Caki2 (cell line): ENCODE measurements around the gene ABLIM1. TPM values are rescaled to one million over a fixed set of nuclear protein-coding genes. Genes with fewer than 3 reads are reported as not detected.

Experiments used
- DNase-seq: peaks from one replicate; pipeline ENCODE4 v3.0.0-alpha.2; 2015; ENCODE audit warnings: low read depth
- in situ Hi-C: cut with HindIII; loops from 2 replicates; pipeline ENCODE4 v1.10.0; 2016; ENCODE audit warnings: low sequenced_read_pairs, low pct_unique_long_range_greater_than_20kb, mixed read lengths
- total RNA-seq: library from RNA; depleted of rRNA; stranded (reverse); fragments of >200 nt; shearing (Covaris generic); gene quantifications from 2 replicates; pipeline ENCODE4 v1.2.3, GENCODE V29; 2014; ENCODE audit warnings: low replicate concordance

The ABLIM1 gene
- total RNA-seq, 1 experiment from 2014 or later, result 2.2 TPM

DNA sequence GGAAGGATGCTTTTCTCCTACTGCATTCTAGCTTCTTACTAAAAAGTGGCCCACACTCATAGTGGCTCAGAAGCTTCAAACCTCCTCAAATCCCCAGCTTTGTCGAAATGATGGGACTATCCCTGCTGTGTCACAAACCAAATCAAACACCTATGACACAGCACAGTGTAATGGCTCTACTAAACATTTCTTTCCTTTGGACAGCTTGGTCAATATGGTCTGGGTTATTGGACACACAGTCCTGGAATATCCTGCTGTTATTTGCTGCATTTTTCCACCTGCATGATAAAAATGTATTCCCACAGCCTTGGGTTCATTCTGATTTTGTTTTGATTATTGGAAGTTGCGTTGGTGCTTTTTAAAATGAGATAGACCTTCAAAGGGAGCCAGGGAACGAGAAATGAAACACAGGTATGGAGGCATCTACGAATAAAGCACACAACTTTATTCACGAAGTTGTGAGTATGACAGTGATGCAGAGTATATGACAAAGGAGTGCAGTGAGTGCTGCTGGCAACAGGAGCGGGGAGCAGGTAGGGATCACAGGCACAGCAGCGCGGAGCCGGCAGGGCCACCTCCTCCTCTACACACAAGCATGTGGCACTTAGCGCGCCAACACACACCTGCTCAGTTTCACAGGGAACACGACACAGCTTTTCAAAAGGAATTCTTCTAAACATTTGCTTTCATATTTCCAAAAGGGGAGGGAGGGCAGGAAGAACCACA lies 227.2 kb downstream of the ABLIM1 start:
- in situ Hi-C loops, result no loop called here
- no peak for DNase-seq

DNA sequence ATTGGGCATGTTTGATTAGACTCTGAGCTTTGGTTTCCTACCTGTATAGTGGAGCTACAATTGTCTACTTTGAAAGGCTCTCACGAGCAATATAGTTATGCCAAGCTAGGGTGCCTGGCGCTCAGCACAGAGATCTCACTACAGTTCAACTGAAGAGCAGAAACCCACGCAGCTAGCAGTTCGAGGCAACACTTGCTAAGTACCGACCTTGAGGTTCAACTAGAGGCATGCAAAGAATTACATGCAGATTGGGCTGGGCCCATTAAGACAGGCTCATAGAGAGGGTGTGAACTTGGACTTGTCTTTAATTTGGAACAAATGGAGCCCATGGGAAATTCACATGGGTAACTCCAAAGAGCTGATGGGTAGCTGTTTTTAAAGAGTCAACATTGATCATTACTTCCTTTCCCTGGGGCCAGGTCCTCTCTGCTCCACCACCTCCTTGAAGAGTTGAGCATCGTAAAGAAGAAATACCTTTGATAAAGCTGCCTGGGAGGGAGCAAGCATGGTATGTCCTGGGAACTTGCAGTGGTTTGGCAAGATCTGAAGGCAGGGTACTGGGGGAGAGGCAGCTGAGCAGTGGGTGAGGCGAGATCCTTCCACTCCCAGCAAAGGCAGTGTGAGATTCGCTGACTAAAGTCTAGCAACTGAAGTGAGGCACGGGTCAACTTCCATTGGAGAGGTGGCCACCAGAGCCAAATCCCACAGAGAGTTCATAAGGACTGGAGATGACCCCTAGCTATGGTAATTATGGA lies 228.3 kb downstream of the ABLIM1 start:
- DNase-seq, result no peak
- in situ Hi-C loops, result no loop called here

DNA sequence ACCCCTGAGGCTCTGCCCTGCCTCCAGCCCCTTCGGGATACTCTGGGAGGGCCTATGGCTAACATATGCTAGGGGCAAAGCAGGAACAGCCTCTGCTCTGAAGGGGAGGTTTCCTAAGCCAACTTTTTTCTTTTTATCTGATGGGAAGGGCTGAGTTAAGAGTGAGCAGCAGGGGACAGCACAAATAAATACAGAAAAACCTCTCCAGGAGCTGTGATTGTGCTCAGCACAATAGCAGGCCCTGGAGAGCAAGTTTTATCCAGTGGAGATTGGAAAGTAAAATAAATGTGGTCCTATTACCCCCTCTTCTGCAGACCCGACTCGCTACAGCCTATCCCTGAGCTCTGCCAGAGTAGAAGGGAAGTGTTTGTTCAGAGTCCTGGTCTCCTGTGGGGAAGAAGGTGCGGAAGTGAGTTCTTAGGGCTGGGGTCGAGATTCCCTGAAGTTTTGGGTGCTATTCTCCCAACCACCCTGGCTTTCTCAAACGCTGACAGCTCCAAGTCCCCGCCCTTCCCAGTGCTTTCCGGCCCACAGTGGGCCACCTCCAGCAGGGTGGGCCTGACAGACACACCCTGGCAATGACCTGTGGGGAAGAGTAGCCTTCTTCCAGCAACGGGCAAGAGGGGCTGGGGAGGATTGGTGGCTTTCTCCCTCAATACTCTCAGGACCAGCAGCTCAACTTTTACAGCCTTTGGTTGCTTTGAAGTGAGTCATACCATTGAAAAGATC lies 230.8 kb downstream of the ABLIM1 start:
- in situ Hi-C loops, result no loop called here

DNA sequence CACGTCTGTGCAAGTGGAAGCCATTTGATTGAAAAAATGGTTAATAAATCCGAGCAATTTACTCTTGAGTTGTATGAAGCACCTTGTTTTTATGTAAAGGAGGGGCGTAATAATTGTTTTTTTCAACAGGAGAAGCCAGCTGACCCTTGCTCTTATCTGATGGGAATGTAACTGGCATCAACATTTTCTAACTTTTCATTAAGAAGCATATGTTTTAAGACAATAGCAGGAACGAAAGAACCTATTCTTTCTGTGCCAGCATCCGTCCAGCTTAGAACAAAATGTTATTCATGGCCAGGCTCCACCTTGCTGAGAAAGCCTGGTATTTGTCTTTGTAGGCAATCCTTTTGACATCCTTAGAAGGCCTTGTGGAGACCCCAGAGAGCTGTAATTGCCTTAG lies 231.6 kb downstream of the ABLIM1 start:
- in situ Hi-C loops, result no loop called here
- no peak for DNase-seq

More for the DNA sequence above, 230.8 kb downstream of the ABLIM1 start:
- no peak for DNase-seq

DNA sequence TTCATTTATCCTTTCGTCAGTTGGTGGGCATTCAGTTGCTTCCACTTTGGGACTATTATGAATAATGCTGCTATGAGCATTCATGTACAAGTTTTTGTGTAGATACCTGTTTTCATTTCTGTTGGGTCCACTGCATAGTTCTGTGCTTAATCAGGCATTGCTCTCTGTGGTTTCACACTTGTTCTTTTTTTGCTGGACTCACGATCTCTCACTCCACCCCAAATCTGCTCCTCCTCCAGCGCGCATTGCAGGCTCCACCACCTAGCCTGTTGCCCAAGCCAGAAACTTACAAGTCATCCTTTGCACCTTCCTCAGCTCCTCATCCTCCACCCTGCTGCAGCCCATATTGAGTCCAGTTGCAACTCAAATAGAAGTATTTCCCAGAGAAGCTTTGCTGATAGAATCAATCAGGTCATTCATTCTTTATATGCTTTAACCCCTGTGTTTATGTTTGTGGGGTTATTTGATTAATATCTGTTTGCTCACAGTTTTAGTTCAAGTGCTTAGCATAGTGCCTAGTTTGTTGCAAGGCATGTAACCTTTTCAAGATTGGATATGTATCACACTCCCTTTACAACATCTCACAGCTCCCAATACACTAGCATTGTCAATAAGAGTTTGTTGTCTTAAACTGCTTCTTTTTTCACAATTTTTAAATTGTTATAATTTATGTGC lies 237.1 kb downstream of the ABLIM1 start:
- in situ Hi-C loops, result no loop called here
- no peak for DNase-seq

DNA sequence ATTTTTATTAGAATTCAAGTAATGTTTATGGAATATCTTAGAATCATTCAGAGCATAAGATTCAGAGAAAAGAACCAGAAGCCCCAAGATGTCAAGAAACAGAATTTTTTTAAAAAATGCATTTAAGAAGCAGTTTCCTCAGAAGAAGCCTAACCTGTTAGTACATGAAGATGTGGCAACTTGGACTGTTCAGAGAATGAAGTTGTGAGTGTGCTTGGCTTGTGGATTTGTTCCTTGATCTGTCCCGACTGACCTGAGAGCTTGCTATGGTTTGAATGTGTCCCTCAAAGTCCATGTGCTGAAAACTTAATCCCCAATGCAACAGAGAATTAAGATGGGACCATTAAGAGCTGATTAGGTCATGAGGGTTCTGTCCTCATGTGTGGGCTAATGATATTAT lies 240.0 kb downstream of the ABLIM1 start:
- in situ Hi-C loops, result no loop called here
- no peak for DNase-seq

DNA sequence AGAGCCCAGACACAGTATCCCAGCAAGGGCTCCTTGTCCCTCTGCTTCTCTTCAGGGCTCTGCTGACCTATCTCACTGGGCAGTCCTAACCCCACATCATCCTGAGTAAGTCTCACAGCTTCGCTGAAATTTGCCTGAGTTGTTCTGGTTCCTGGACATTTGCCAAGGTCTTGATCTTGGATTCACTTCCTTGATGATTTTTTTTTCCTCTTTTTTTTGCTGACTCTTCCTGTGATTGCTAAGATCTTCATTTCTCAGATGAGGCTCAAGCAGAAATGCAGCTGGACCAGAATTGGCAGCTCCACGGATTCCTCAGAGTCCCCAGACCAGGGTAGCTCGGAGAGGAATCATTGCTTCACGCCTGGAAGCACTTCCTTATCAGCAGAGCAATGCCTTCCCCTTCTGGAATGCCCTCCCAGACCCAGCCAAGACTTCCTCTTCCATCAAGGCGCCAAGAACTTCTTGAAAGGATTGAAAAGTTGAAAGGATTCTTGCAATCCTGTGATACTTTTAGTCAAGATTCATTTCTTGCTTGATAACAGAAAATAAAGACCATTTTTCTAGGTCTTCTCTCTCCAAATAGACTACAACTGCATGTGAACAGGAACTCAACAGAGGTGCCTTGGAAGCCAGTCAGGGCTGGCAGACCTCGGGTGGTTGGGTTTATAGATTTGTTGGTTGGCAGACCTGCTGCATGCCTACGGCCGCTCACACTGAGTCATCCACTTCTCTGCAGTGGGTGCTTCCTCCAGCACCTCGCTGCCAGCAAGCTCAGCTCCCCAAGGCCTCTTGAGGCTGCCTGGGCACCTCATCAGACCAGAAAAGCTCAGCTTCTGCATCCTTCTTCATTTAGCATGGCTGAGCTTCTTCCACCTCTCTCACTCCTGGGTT lies 244.9 kb downstream of the ABLIM1 start:
- peak; percentile 79 for DNase-seq
- in situ Hi-C loops, result no loop called here

DNA sequence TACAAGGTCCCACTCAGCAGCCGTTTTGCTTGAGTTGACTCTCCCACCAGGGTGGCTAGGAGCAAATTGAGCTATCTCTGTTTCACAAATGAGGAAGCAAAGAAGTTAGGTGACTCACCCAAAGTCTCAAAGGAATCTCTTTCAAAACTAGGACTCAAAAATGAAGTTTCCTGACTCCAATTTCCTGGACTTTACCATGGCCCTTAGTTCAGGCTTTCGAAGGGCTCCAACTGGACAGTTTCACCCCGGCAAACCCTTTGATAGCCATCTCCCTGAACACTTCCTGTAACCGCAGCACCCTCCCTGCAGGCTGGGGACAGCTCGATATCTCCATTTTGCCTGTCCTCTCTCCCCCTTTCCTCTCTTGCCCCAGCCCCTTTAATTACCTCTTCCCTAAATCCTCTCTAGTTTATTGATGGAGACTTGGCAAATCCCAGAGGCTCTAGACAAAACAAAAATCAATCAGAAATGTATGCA lies 249.1 kb downstream of the ABLIM1 start:
- in situ Hi-C loops, result no loop called here
- DNase-seq, result no peak

DNA sequence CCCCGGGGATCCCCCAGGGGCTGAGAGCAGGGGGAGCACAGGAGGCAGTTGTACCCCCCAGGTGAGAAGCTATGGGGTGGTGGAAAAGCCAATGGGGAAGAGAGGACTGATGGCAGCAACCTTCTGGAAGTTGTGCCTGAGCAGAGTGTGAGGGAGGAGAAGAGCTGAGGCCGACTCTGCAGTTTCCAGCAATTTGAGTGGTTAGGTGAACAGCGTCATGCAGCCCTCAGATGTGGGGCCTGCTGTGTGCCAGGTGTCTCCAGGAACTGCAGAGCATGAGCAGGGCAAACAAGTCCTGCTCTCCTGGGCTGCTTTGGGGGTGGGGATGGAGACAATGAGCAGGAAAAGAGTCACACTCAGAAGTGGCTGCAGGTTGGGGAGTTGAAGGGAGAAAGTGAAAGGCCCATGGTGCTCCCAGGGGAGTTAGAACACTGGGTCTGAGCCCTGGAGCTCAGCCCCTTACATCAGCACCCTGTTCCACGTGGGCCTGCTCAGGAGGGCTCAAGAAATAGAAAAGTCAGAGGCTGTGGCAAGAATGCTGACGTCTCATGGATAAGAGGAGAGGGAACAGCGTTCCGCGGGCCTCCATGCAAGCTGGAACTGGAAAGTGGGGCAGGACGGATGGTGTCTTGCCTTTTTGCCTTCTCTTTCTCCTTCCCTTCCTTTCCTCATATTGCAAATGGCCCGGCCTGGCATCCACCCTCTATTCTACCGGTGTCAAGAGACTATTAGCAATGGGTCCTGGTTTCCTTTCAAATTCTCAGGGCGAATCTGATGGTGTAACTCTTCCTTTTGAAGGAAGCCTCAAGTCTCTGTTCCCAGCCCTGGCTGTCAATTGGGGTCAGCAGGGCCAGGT lies 249.7 kb downstream of the ABLIM1 start:
- in situ Hi-C loops, result no loop called here
- no peak for DNase-seq

DNA sequence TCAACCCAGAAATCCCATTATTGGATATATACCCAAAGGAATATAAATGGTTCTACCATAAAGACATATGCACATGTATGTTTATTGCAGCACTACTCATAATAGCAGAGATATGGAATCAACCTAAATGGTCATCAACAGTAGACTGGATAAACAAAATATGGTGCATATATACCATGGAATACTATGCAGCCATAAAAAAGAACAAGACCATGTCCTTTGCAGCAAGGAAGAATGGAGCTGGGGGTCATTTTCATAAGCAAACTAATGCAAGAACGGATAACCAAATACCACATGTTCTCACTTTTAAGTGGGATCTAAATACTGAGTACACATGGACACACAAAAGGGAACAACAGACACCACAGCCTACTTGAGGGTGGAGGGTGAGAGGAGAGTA lies 251.6 kb downstream of the ABLIM1 start:
- in situ Hi-C loops, result no loop called here
- no peak for DNase-seq

DNA sequence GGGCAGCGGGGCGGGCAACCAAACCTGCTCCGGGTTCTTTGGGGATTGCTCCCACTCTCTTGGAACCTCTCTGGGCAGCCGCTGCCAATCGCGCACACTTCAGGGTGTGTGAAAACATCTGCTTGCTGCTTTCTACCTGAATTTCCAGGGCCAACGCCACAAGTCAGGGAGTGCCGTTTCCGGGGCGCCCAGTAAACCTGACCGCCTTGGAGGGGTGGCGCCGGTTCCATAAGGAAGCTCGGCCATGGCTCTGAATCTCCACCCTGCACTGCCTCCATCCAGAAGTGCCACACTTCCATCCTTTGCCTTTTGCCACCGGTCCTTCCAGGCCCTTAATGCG lies 253.1 kb downstream of the ABLIM1 start:
- no peak for DNase-seq
- in situ Hi-C loops, result no loop called here

DNA sequence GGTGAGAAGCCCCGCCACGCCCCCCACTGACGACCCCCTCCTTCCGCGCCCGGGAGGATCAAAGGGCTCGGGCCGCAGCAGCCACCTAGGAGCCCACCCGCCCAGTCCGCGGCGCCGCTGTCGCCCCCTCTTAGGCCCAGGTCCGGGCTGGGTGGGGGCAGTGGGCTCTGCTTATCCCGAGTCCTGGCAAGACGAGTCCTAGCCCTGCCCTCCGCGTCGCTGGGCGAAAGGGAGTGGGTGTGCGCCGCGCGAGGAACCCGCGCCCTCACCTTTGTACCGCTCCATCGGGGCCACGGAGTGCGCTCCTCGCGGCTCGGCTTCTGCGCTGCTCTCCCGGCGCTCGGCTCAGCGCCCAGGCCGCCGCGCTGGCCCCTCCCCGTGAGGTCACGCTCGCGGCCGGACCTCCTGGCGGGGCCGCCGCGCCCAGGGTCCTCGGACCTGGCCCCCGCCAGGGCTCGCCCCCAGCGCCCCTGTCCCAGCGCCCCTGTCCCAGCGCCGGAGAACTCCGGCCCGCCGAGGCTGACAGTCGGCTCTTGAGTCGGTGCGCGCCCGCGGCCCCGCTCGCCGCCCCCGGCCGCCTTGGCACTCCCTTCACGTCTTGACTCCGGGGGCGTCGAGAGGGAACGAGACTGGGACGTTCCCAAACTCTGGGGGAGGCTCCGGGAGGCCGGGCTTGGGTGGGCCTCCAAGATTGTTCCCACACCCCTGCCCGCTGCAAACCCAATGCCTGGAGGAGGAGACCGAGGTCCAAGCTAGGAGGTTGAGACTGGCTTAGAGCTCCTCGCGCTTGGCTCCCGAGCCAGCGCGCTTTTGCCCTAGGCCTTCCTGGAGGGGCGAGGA lies 253.7 kb downstream of the ABLIM1 start, which contains the start of gene AFAP1L2:
AFAP1L2 (minus strand) TSS at position 332 of the 840 bp plus-strand sequence; CDS start at position 285, 47 bp downstream.
- in situ Hi-C loops, result no loop called here
- DNase-seq, result no peak

DNA sequence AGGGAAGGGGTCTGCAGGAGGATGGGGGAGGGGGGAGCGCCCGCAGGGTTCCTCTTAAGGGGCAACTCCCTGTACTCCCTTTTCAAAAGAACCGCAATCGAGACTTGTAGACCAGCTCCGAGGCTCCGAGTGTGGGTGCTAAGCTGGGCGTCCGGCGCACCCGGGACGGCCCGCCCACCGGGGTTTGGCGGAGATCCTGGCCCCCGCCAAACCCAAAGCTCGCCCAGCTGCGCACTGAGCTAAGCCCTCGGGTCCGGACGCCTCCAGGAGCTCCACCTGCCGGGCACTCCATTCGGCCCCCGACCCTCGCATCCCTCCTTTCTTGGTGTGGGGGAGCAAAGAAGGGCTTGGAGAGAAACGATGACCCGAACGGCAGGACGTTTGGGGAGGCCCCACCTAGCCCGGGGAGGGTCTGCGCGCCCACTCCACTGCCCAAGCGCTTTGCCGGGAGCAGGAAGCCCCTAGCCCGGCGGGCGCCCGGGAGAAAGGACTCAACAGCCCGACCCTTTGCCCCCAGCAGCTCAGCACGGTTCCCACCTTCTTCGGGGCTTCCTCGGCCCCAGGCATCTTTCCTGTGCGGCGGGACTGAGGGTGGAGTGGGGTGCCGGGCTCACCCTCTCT lies 254.4 kb downstream of the ABLIM1 start:
- in situ Hi-C loops, result no loop called here
- DNase-seq, result no peak

DNA sequence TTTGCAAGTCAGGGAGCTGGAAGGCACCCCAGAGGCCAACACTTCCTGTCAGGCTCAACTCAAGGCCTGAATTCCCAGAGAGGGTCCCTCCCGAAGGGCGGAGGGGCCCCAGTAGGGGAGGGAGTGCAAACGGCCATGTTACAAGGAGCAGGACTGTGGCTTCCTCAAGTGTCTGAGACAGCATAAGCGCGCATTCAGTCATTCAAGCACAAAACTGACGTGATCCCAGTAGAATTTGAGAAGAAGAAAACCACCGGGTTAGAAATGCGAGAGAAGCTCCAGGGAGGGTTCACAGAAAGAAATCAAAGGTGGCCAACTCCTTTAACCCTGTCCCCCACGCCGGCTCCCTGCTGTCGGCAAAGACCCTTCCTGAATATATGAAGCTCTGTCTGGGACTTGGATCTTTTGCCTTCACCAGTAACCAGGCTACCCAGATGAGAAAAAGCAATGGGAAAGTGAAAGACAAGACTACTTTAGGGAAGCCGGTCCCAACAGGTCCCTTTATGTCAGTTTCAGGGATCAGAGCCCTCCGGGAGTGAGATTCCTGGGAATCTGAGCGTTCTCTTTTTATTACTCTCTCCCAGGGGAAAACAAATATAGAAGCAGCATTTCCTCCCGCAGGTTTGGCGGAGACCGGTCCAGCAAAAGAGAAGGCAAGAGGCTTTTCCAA lies 255.1 kb downstream of the ABLIM1 start:
- in situ Hi-C loops, result no loop called here
- DNase-seq, result no peak

DNA sequence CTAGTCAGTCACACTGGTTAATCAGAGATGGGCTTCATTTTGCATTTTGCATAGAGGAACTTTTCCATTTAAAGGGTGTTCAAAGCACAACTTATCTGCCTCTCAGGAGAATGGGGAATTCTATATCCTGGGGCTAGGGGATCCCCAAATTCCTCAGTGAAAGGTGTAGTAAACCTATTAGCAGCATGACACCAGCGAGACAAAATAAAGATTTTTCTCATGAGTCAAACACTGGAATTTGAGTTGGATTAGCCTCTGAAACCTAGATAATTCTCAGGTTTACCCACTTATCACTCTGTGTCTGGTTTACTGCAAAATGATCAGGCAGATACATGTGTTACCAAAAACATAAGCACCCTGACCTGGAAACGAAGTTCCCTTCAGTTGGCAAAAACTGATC lies 255.8 kb downstream of the ABLIM1 start:
- DNase-seq, result no peak
- in situ Hi-C loops, result no loop called here
